H1 (cell line): ENCODE data around the gene SLC25A38. TPM values are rescaled to one million over a fixed set of nuclear protein-coding genes. Genes with fewer than 3 reads are reported as not detected.

ENCODE experiments used
- CTCF ChIA-PET: fragments of 300-600 bp; sonication (Branson Sonifier 250); formaldehyde crosslinking; loops from one replicate; lab custom pipeline; 2021; ENCODE audit not compliant: partially characterized antibody; lab: Charles Lee
- POLR2A ChIA-PET: fragments of 300-600 bp; sonication (Branson Sonifier 250); formaldehyde crosslinking; loops from one replicate; lab custom pipeline; 2021; ENCODE audit warnings: inconsistent platforms; ENCODE audit not compliant: partially characterized antibody; lab: Charles Lee
- DNase-seq, 2 experiments: peaks; one replicate each; pipeline versions ENCODE4 v3.0.0 to v3.0.0-alpha.2; 2010 to 2022; ENCODE audit warnings: low spot score in 2 of 2, low read depth in 1 of 2, mixed read lengths in 1 of 2
- FAIRE-seq: peaks from 2 replicates; lab custom pipeline; 2011; peaks lifted over from hg19 to GRCh38; lab: Jason Lieb, UNC
- H2AFZ ChIP-seq: 2 replicates; pipeline ENCODE4 v1.8.1; 2012; ENCODE audit warnings: low read length, inconsistent platforms
- H2AK5ac ChIP-seq: 2 replicates; pipeline ENCODE4 v1.6.1; 2013; ENCODE audit warnings: low read depth, low read length
- H2BK120ac ChIP-seq: replicated peaks from 2 replicates; pipeline ENCODE3; 2013; ENCODE audit warnings: low read depth, low read length, inconsistent platforms
- H2BK12ac ChIP-seq: 2 replicates; pipeline ENCODE4 v1.6.1; 2013; ENCODE audit warnings: low read depth, low read length
- H2BK15ac ChIP-seq: 2 replicates; pipeline ENCODE4 v1.6.1; 2013; ENCODE audit warnings: low read length
- H2BK20ac ChIP-seq: 2 replicates; pipeline ENCODE4 v1.6.1; 2013; ENCODE audit warnings: low read length
- H2BK5ac ChIP-seq: 2 replicates; pipeline ENCODE4 v1.6.1; 2013; ENCODE audit warnings: low read depth, low read length
- H3K14ac ChIP-seq: 2 replicates; pipeline ENCODE4 v1.6.1; 2013; ENCODE audit warnings: inconsistent platforms; ENCODE audit not compliant: insufficient read length
- H3K18ac ChIP-seq: 2 replicates; pipeline ENCODE4 v1.6.1; 2013; ENCODE audit warnings: low read length; ENCODE audit errors: extremely low read depth
- H3K23ac ChIP-seq: 2 replicates; pipeline ENCODE4 v1.6.1; 2013; ENCODE audit warnings: inconsistent platforms; ENCODE audit not compliant: insufficient read length
- H3K23me2 ChIP-seq: 2 replicates; pipeline ENCODE4 v1.6.1; 2013; ENCODE audit warnings: low read depth, low read length
- H3K27ac ChIP-seq: 2 replicates; pipeline ENCODE4 v1.6.1; 2011; ENCODE audit warnings: low read depth, low read length, inconsistent platforms
- H3K27me3 ChIP-seq, 4 experiments: replicated peaks in 1 of 4; 1 replicate in 1 of 4; 2 replicates in 3 of 4; pipeline versions ENCODE4 v1.6.1 to v1.8.1; 2011 to 2013; ENCODE audit warnings: low read length in 3 of 4, mild to moderate bottlenecking in 3 of 4, inconsistent platforms in 2 of 4, mixed read lengths in 2 of 4, moderate library complexity in 1 of 4; ENCODE audit not compliant: control insufficient read depth in 3 of 4, insufficient read depth in 3 of 4; ENCODE audit errors: extremely low read depth in 1 of 4
- H3K36me3 ChIP-seq, 4 experiments: 2 replicates each; pipeline versions ENCODE4 v1.6.1 to v1.8.1; 2011 to 2013; ENCODE audit warnings: mild to moderate bottlenecking in 4 of 4, low read length in 3 of 4, moderate library complexity in 2 of 4, control low read depth in 1 of 4, inconsistent platforms in 1 of 4; ENCODE audit not compliant: insufficient read depth in 4 of 4, control insufficient read depth in 2 of 4
- H3K4ac ChIP-seq: replicated peaks from 2 replicates; pipeline ENCODE3; 2013; ENCODE audit warnings: low read length, low read depth, mixed read lengths, inconsistent platforms; ENCODE audit not compliant: insufficient read length
- H3K4me1 ChIP-seq, 4 experiments: replicated peaks in 1 of 4; 1 replicate in 1 of 4; 2 replicates in 3 of 4; pipeline versions ENCODE4 v1.6.1 to v1.8.1; 2011 to 2013; ENCODE audit warnings: low read length in 3 of 4, inconsistent platforms in 2 of 4, mixed read lengths in 1 of 4; ENCODE audit not compliant: insufficient read depth in 4 of 4, control insufficient read depth in 3 of 4
- H3K4me2 ChIP-seq, 2 experiments: 2 replicates each; pipeline versions ENCODE4 v1.6.1 to v1.8.1; 2011 to 2013; ENCODE audit warnings: low read depth in 2 of 2, low read length in 2 of 2, control low read depth in 1 of 2, inconsistent platforms in 1 of 2, mild to moderate bottlenecking in 1 of 2; ENCODE audit not compliant: insufficient read depth in 1 of 2
- H3K4me3 ChIP-seq, 4 experiments: fragments of 200-600, 300-600 bp in 1 of 4; sonication (generic), shearing (Covaris generic), sonication (Bioruptor Twin) in 1 of 4; 2 replicates each; pipeline versions ENCODE4 v1.5.1 to v1.8.1; 2011 to 2016; ENCODE audit warnings: low read length in 4 of 4, low read depth in 3 of 4, control low read depth in 2 of 4, inconsistent platforms in 2 of 4, mild to moderate bottlenecking in 2 of 4, mixed read lengths in 1 of 4, moderate library complexity in 1 of 4; ENCODE audit not compliant: insufficient read depth in 2 of 4; ENCODE audit errors: extremely low read depth in 1 of 4
- H3K56ac ChIP-seq: replicated peaks from 2 replicates; pipeline ENCODE3; 2013; ENCODE audit warnings: low read depth, mild to moderate bottlenecking, mixed read lengths, low read length, inconsistent platforms; ENCODE audit not compliant: insufficient read length
- H3K79me1 ChIP-seq: 2 replicates; pipeline ENCODE4 v1.6.1; 2013; ENCODE audit warnings: low read depth, low read length, control low read depth
- H3K79me2 ChIP-seq, 2 experiments: 2 replicates each; pipeline versions ENCODE4 v1.6.1 to v1.8.1; 2012 to 2013; ENCODE audit warnings: low read length in 2 of 2, mild to moderate bottlenecking in 2 of 2, inconsistent platforms in 1 of 2; ENCODE audit not compliant: insufficient read depth in 2 of 2, control insufficient read depth in 1 of 2
- H3K9ac ChIP-seq, 4 experiments: replicated peaks in 1 of 4; 1 replicate in 1 of 4; 2 replicates in 3 of 4; pipeline versions ENCODE4 v1.6.1 to v1.8.1; 2011 to 2013; ENCODE audit warnings: low read depth in 3 of 4, low read length in 3 of 4, control low read depth in 2 of 4, mild to moderate bottlenecking in 2 of 4, moderate library complexity in 2 of 4, inconsistent platforms in 1 of 4; ENCODE audit errors: extremely low read depth in 1 of 4
- H3K9me3 ChIP-seq, 2 experiments: 2 replicates each; pipeline versions ENCODE4 v1.6.1 to v1.8.1; 2012 to 2013; ENCODE audit warnings: mild to moderate bottlenecking in 2 of 2, moderate library complexity in 2 of 2, control low read depth in 1 of 2, inconsistent platforms in 1 of 2, low read depth in 1 of 2, low read length in 1 of 2, mixed read lengths in 1 of 2; ENCODE audit not compliant: insufficient read depth in 2 of 2
- H4K20me1 ChIP-seq, 2 experiments: replicated peaks in 1 of 2; 2 replicates each; pipeline versions ENCODE3 to v1.8.1; 2011 to 2013; ENCODE audit warnings: inconsistent platforms in 2 of 2, low read length in 2 of 2, mild to moderate bottlenecking in 1 of 2; ENCODE audit not compliant: insufficient read depth in 2 of 2, control insufficient read depth in 1 of 2
- H4K5ac ChIP-seq: 2 replicates; pipeline ENCODE4 v1.6.1; 2013; ENCODE audit warnings: low read length, low read depth, mixed read lengths, inconsistent platforms; ENCODE audit not compliant: insufficient read length
- H4K8ac ChIP-seq: 2 replicates; pipeline ENCODE4 v1.8.0; 2013; ENCODE audit warnings: mild to moderate bottlenecking, moderate library complexity, low read length, inconsistent platforms; ENCODE audit not compliant: insufficient read depth; ENCODE audit errors: extremely low read depth
- H4K91ac ChIP-seq: replicated peaks from 2 replicates; pipeline ENCODE3; 2013; ENCODE audit warnings: low read length, mixed read lengths, inconsistent platforms; ENCODE audit not compliant: insufficient read length
- HDAC6 ChIP-seq: IDR thresholded peaks from one replicate; pipeline ENCODE4 v1.7.1; 2012; ENCODE audit warnings: low read depth, mild to moderate bottlenecking, inconsistent platforms, low read length, moderate library complexity
- WGBS, 2 experiments: shearing (Covaris generic) in 1 of 2; methylation state at CpG; one replicate each; pipeline versions ENCODE4 v1.1.6 to v1.1.7; 2013 to 2015; ENCODE audit warnings: low lambda C conversion rate in 2 of 2, mixed read lengths in 2 of 2, inconsistent platforms in 1 of 2, low coverage in 1 of 2, missing lambda C conversion rate in 1 of 2; ENCODE audit not compliant: insufficient replicate concordance in 2 of 2, insufficient coverage in 1 of 2, insufficient read length in 1 of 2; ENCODE audit errors: extremely low coverage in 1 of 2, missing lambda C conversion rate in 1 of 2; 5-methylcytosine and 5-hydroxymethylcytosine counted together
- polyA plus RNA-seq, 7 experiments: library from polyadenylated mRNA; depleted of rRNA in 3 of 7; stranded (reverse) in 5 of 7; unstranded in 2 of 7; fragments of >200 nt in 5 of 7; fragments of 200-250 nt in 2 of 7; gene quantifications; 1 replicate in 5 of 7; 2 replicates in 1 of 7; 4 replicates in 1 of 7; pipeline versions ENCODE4 v1.2.1 to v1.2.3, GENCODE V29; 2011 to 2013; ENCODE audit warnings: missing spikeins in 2 of 7, mixed read lengths in 2 of 7
- total RNA-seq: library from RNA; stranded (reverse); fragmentation: NEBNext Ultra II Directional; extraction: Animal tissue kit (Norgen Biotek cat#: 25700); gene quantifications from 2 replicates; pipeline ENCODE4 v1.2.1, GENCODE V29; 2021

SLC25A38 gene
- total and polyA plus RNA-seq, 2 of the 8 experiments (the other 6 are each of a cell fraction or from before 2014, with no cell fraction given): 41.2 to 45.8 TPM

DNA sequence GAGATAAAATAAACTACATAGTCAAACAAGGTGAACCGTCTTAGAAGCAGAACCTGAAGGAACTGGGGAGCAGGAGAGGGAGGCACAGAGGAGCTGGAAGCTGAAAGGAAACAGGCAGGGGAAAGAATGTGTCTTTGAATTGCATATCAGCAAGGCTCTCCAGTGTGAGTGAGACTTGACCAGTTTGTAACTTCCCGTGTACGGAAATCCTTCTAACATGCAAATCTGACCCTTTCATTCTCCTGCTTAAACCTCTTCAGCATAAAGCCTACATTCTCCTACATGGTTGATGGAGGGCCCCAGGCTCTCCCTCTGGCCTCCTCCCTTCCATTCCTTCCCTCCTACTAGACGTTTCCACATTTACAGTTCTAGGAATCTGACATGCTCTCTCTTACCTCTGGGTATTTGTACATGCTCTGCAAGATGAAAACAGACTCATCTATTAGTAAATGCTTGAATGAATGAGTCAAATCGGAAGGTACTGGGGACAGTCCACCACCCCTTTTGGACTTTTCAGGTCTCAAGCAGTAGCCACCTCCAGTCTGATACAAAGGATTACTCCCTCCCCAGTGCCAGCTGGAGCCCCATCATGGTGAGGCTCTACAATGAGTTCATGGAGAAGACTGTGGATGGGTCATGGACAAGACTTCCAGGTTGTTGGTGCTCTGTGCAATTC lies 6.1 kb upstream of the SLC25A38 start:
- no peaks in the 10 kb centered on the region for H3K79me1 ChIP-seq
- H2BK5ac ChIP-seq: peak overlapping the region; percentile 8; the same call in 1 of the 2 replicates
- 55% methylated on average over 5 of the region's 5 CpGs; no CpG with 5 or more reads in 1 of the 2 experiments for WGBS, 2 experiments
- no peak overlapping the region for H3K23ac ChIP-seq
- CTCF ChIA-PET: interaction anchor here (0.6 to 11.5 kb wide), 20 partner anchors 9 to 355 kb away, joined by 3 to 169 read pairs (median 3); partner anchors contain the start of gene XIRP1
- H4K8ac ChIP-seq: no peak overlapping the region
- no peak overlapping the region for H3K27ac ChIP-seq
- 0 out of 2 replicates have a peak overlapping the region, but pooled peaks have one; percentile 41 for H2BK20ac ChIP-seq
- peaks cover 0 to 5% (median 0%) of the 10 kb centered on the region in 4 experiments; a peak in 2 of 7 replicates for H3K4me1 ChIP-seq
- no peak overlapping the region for H3K18ac ChIP-seq
- H3K9me3 ChIP-seq: peaks cover 6 to 7% of the 10 kb centered on the region in 2 experiments; a peak in 2 of 4 replicates
- H3K36me3 ChIP-seq: no peaks in the 10 kb centered on the region
- no peak overlapping the region for H3K56ac ChIP-seq
- no peaks in the 10 kb centered on the region for H3K23me2 ChIP-seq
- POLR2A ChIA-PET: interaction anchor here (1.5 to 33.7 kb wide), 2 partner anchors 10 to 33 kb away, joined by 4 to 771 read pairs; partner anchors contain the start of gene RPSA
- FAIRE-seq (no peak), DNase-seq (no peak)
- no peaks in the 10 kb centered on the region for H3K79me2 ChIP-seq
- peak overlapping the region; percentile 19 for H2BK120ac ChIP-seq
- no peak overlapping the region for H3K14ac ChIP-seq
- H4K20me1 ChIP-seq: no peaks in the 10 kb centered on the region
- no peak overlapping the region for H2BK12ac ChIP-seq
- no peak for TF ChIP-seq HDAC6
- H2AK5ac ChIP-seq: no peak overlapping the region
- H2BK15ac ChIP-seq: no peak overlapping the region
- peak overlapping the region; percentile 84 for H2AFZ ChIP-seq
- no peaks in the 10 kb centered on the region for H3K27me3 ChIP-seq
- no peak overlapping the region for H3K4ac ChIP-seq
- no peak overlapping the region for H3K9ac ChIP-seq
- peak overlapping the region in 1 of 2 experiments; percentile 12; a peak in 1 of 4 replicates for H3K4me2 ChIP-seq
- no peak overlapping the region for H3K4me3 ChIP-seq
- no peak overlapping the region for H4K5ac ChIP-seq
- peak overlapping the region; percentile 26 for H4K91ac ChIP-seq
